IPS-NIHi11 (cell line): Measurements from ENCODE around the gene PDXP.

Experiments
- DNase-seq: peaks from one replicate; pipeline ENCODE4 v3.0.0; 2012; ENCODE audit warnings: mixed read lengths, low spot score

Gene PDXP

GRCh38 chr22:37697538-37697835, 39.0 kb downstream of the PDXP start:
- peak; percentile 62 for DNase-seq

GRCh38 chr22:37701141-37701786, 42.7 kb downstream of the PDXP start:
- DNase-seq: no peak

DNA sequence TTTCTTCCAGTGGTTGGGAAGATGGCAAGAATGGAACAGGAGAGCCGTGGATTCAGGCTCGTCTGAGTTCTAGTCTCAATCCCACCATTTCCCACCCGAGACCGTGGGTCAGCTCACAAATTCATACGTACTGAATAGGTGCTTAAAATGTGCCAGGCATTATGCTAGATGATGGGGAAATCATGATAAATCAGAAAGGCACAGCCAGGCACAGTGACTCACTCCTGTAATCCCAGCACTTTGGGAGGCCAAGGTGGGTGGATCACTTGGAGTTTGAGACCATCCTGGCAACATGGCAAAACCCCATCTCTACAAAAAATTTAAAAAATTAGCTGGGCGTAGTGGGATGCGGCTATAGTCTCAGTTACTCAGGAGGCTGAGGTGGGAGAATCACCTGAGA, 45.4 kb downstream of the PDXP start:
- no peak for DNase-seq

DNA sequence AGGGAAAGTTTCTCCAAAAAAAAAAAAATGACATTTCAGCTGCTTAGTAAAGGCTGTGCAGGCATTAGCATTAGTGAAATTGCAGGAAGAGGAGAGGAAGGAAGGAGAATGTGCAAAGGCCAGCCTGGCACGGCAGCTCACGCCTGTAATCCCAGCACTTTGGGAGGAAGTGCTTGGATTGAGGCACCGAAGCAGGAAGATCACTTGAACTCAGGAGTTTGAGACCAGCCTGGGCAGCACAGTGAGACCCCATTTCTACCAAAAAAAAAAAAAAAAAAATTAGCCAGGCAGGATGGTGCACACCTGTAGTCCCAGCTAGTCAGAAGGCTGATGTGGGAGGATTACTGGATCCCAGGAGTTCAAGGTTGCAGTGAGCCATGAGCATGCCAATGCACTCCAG, 46.1 kb downstream of the PDXP start:
- no peak for DNase-seq

DNA sequence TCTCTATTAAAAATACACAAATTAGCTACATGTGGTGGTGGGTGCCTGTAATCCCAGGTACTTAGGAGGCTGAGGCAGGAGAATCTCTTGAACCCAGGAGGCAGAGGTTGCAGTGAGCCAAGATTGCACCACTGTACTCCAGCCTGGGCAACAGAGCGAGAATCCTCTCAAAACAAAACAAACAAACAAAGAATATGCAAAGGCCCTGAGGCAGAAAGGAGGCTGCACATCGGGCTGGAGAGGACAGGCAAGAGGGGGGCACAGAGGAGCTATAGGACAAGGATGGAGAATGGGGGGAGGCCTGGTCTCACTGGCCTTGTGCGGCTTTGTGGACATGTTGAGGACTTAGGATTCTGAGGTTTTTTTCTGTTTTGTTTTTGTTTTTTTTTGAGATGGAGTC, 46.7 kb downstream of the PDXP start:
- no peak for DNase-seq

GRCh38 chr22:37708580-37709444, 50.3 kb downstream of the PDXP start:
- no peak for DNase-seq

DNA sequence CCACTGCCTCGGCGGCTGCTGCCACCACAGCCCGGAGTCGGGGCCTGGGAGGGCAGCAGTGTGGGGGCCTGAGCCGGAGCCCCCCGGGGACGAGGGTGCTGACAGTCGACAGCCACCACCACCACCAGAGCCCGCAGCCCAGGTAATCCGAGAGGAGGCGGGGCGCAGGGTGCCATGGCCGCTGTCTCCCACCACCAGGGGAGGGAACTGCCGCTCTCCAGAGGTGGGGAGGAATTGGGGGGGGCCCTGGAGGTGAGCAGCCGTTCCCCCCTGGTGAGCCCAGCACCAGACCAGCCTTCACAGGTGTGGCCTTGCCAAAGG, 50.9 kb downstream of the PDXP start:
- peak; percentile 36 for DNase-seq

DNA sequence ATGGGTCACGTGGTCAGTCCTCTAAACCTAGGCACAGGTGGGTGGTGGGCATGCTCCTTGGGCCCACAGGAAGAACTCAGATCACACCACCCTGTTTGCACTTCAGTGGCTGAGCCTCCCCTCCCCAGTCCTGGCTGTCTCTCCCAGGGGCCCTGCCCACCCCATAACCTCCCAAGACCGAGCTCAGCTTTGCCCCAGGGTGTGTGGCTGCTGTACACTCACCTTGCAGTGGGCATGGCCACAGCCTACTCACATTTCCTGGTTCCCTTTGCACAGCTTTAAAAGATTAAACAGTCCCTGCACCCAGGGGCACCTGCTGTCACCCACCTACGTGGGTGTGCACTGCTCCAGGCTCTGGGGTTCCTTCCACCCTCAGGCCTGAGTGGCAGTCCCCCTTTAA, 52.2 kb downstream of the PDXP start:
- no peak for DNase-seq

- no peak for DNase-seq
Observed at GRCh38 chr22:37711490-37711889, 53.0 kb downstream of the PDXP start.

GRCh38 chr22:37713761-37714160, 55.2 kb downstream of the PDXP start:
- DNase-seq: no peak

DNA sequence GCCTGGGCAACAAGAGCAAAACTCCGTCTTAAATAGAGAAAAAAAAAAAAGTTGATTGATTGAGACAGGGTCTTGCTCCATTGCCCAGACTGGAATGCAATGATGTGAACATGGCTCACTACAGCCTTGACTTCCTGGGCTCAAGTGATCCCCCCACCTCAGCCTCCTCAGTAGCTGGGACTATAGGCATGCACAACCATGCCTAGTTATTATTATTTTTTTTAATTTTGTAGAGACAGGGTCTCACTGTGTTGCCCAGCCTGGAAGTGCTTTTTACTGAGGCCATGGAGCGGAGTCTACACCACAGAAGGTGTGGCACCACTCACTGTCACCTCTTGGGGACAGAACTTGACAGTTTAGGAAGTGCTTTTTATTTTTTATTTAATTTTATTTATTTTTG, 56.1 kb downstream of the PDXP start:
- DNase-seq: no peak

DNA sequence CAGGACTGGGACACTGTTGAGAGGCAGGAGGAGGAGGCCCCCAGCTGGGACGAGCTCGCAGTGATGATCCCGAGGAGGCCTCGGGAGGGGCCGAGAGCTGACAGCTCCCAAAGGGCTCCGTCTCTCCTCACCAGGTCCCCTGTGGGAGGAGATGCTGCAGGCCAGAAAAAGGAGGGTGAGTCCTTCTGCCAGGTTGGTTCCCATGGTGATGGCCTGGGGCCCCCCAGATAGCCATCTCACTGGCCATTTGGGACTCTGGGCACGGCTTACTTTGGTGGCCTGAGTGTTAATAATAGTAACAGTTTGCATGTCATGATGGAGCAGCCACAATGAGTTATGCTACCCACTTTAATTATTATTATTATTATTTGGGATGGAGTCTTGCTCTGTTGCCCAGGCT, 57.2 kb downstream of the PDXP start:
- no peak for DNase-seq
